Measurements from ENCODE around the gene KAZN.

Gene KAZN

GRCh38 chr1:14743368-14743767 is 144.9 kb downstream of the KAZN start:
- no peaks in the 10 kb centered on the region for H4K20me1 ChIP-seq (ENCODE audit: insufficient read depth, low read length)
- H3K27ac ChIP-seq (ENCODE audit: low read length): no peak overlapping the region
- H3K4me2 ChIP-seq (ENCODE audit: low read depth, low read length): no peak overlapping the region
- H3K4me1 ChIP-seq (ENCODE audit: low read length): no peaks in the 10 kb centered on the region
- H3K79me2 ChIP-seq (ENCODE audit: low read length): no peaks in the 10 kb centered on the region
- DNase-seq: no peak
- no peaks in the 10 kb centered on the region for H3K9me2 ChIP-seq (replicated peaks; ENCODE audit: insufficient read depth, low read length)
- no peak overlapping the region for H3K4me3 ChIP-seq (ENCODE audit: low read length)
- TF ChIP-seq EZH2 (optimal IDR thresholded peaks at IDR 0.05; ENCODE audit: low read depth, low read length) (no peak), EZH2phosphoT487 (IDR thresholded peaks at IDR 0.05; ENCODE audit: low read length) (no peak), CTCF (IDR thresholded peaks at IDR 0.05; ENCODE audit: low read length) (no peak)
- no peak overlapping the region for H3K9ac ChIP-seq (ENCODE audit: low read length)
- H3K27me3 ChIP-seq (replicated peaks; ENCODE audit: insufficient read depth, low read length): no peaks in the 10 kb centered on the region
- no peak overlapping the region for H2AFZ ChIP-seq (ENCODE audit: low read length)
- H3K36me3 ChIP-seq (replicated peaks; ENCODE audit: insufficient read depth, low read length): no peaks in the 10 kb centered on the region
- H3F3A ChIP-seq (ENCODE audit: insufficient read depth, low read length): no peaks in the 10 kb centered on the region
- H3K9me3 ChIP-seq (replicated peaks; ENCODE audit: insufficient read depth, low read length): no peaks in the 10 kb centered on the region

- Histone ChIP-seq H3K4me3 (ENCODE audit: low read length) (no peak overlapping the region), H3K27ac (ENCODE audit: low read length) (no peak overlapping the region), H4K20me1 (ENCODE audit: insufficient read depth, low read length) (no peaks in the 10 kb centered on the region), H3K36me3 (replicated peaks; ENCODE audit: insufficient read depth, low read length) (no peaks in the 10 kb centered on the region), H3K9ac (ENCODE audit: low read length) (no peak overlapping the region), H3K27me3 (replicated peaks; ENCODE audit: insufficient read depth, low read length) (no peaks in the 10 kb centered on the region), H3K79me2 (ENCODE audit: low read length) (no peaks in the 10 kb centered on the region), H3K9me3 (replicated peaks; ENCODE audit: insufficient read depth, low read length) (no peaks in the 10 kb centered on the region), H2AFZ (ENCODE audit: low read length) (no peak overlapping the region), H3K4me2 (ENCODE audit: low read depth, low read length) (no peak overlapping the region), H3K9me2 (replicated peaks; ENCODE audit: insufficient read depth, low read length) (no peaks in the 10 kb centered on the region), H3K4me1 (ENCODE audit: low read length) (no peaks in the 10 kb centered on the region), H3F3A (ENCODE audit: insufficient read depth, low read length) (no peaks in the 10 kb centered on the region)
- TF ChIP-seq EZH2phosphoT487 (IDR thresholded peaks at IDR 0.05; ENCODE audit: low read length): no peak
- DNase-seq: no peak
Measured at GRCh38 chr1:14745001-14745720, 146.7 kb downstream of the KAZN start.

- no peaks in the 10 kb centered on the region for H3K4me1 ChIP-seq (ENCODE audit: low read length)
- no peaks in the 10 kb centered on the region for H3K9me2 ChIP-seq (replicated peaks; ENCODE audit: insufficient read depth, low read length)
- H3K9me3 ChIP-seq (replicated peaks; ENCODE audit: insufficient read depth, low read length): no peaks in the 10 kb centered on the region
- H3K27ac ChIP-seq (ENCODE audit: low read length): no peak overlapping the region
- H3K27me3 ChIP-seq (replicated peaks; ENCODE audit: insufficient read depth, low read length): no peaks in the 10 kb centered on the region
- no peak overlapping the region for H3K4me3 ChIP-seq (ENCODE audit: low read length)
- no peaks in the 10 kb centered on the region for H3K36me3 ChIP-seq (replicated peaks; ENCODE audit: insufficient read depth, low read length)
- TF ChIP-seq EZH2 (optimal IDR thresholded peaks at IDR 0.05; ENCODE audit: low read depth, low read length): no peak
- TF ChIP-seq CTCF (IDR thresholded peaks at IDR 0.05; ENCODE audit: low read length): no peak
- TF ChIP-seq EZH2phosphoT487 (IDR thresholded peaks at IDR 0.05; ENCODE audit: low read length): no peak
- H3K4me2 ChIP-seq (ENCODE audit: low read depth, low read length): no peak overlapping the region
- H2AFZ ChIP-seq (ENCODE audit: low read length): no peak overlapping the region
- H4K20me1 ChIP-seq (ENCODE audit: insufficient read depth, low read length): no peaks in the 10 kb centered on the region
- DNase-seq: no peak
- no peaks in the 10 kb centered on the region for H3F3A ChIP-seq (ENCODE audit: insufficient read depth, low read length)
- no peak overlapping the region for H3K9ac ChIP-seq (ENCODE audit: low read length)
- no peaks in the 10 kb centered on the region for H3K79me2 ChIP-seq (ENCODE audit: low read length)
Measured at GRCh38 chr1:14745789-14746188, 147.3 kb downstream of the KAZN start.

GRCh38 chr1:14746393-14746792 is 147.9 kb downstream of the KAZN start:
- Histone ChIP-seq H3K4me2 (ENCODE audit: low read depth, low read length) (no peak overlapping the region), H3K27ac (ENCODE audit: low read length) (no peak overlapping the region), H3K4me1 (ENCODE audit: low read length) (no peaks in the 10 kb centered on the region), H3F3A (ENCODE audit: insufficient read depth, low read length) (no peaks in the 10 kb centered on the region), H3K36me3 (replicated peaks; ENCODE audit: insufficient read depth, low read length) (no peaks in the 10 kb centered on the region), H3K79me2 (ENCODE audit: low read length) (no peaks in the 10 kb centered on the region), H3K9me2 (replicated peaks; ENCODE audit: insufficient read depth, low read length) (no peaks in the 10 kb centered on the region), H3K9ac (ENCODE audit: low read length) (no peak overlapping the region), H2AFZ (ENCODE audit: low read length) (no peak overlapping the region), H3K27me3 (replicated peaks; ENCODE audit: insufficient read depth, low read length) (no peaks in the 10 kb centered on the region), H3K4me3 (ENCODE audit: low read length) (no peak overlapping the region), H3K9me3 (replicated peaks; ENCODE audit: insufficient read depth, low read length) (no peaks in the 10 kb centered on the region), H4K20me1 (ENCODE audit: insufficient read depth, low read length) (no peaks in the 10 kb centered on the region)
- TF ChIP-seq EZH2phosphoT487 (IDR thresholded peaks at IDR 0.05; ENCODE audit: low read length) (no peak), EZH2 (optimal IDR thresholded peaks at IDR 0.05; ENCODE audit: low read depth, low read length) (no peak), CTCF (IDR thresholded peaks at IDR 0.05; ENCODE audit: low read length) (no peak)
- DNase-seq: no peak

Measured in MM.1S (cell line).